Endodermal cell (in vitro differentiated cells): Measurements from ENCODE around the gene DSE. TPM values are rescaled to one million over a fixed set of nuclear protein-coding genes. Genes with fewer than 3 reads are reported as not detected.

Experiments
- DNase-seq: peaks from one replicate; pipeline ENCODE4 v3.0.0-alpha.2; 2017
- H3K27ac ChIP-seq: 2 replicates; pipeline ENCODE4 v1.5.1; 2013; ENCODE audit warnings: mild to moderate bottlenecking, low read depth, low read length, moderate library complexity
- H3K27me3 ChIP-seq: 2 replicates; pipeline ENCODE4 v1.6.1; 2013; ENCODE audit warnings: mild to moderate bottlenecking, low read length, moderate library complexity; ENCODE audit not compliant: insufficient read depth, control insufficient read depth, poor library complexity, severe bottlenecking
- H3K36me3 ChIP-seq: 2 replicates; pipeline ENCODE4 v1.7.0; 2013; ENCODE audit warnings: mild to moderate bottlenecking, low read length, moderate library complexity; ENCODE audit not compliant: control insufficient read depth, insufficient read depth
- H3K4me1 ChIP-seq: one replicate; pipeline ENCODE4 v1.7.0; 2013; ENCODE audit warnings: low read length; ENCODE audit not compliant: control insufficient read depth, insufficient read depth
- H3K4me3 ChIP-seq: 2 replicates; pipeline ENCODE4 v1.5.1; 2013; ENCODE audit warnings: mild to moderate bottlenecking, low read length, moderate library complexity
- H3K9ac ChIP-seq: 2 replicates; pipeline ENCODE4 v1.6.1; 2013; ENCODE audit warnings: mild to moderate bottlenecking, low read length, moderate library complexity; ENCODE audit not compliant: poor library complexity, severe bottlenecking; ENCODE audit errors: extremely low read depth
- H3K9me3 ChIP-seq: 2 replicates; pipeline ENCODE4 v1.6.1; 2013; ENCODE audit warnings: mild to moderate bottlenecking, low read length, moderate library complexity; ENCODE audit not compliant: control insufficient read depth
- H3K27ac Mint-ChIP-seq: 2 replicates; pipeline ENCODE4 v1.8.0; 2020; ENCODE audit warnings: mixed read lengths
- H3K27me3 Mint-ChIP-seq: 2 replicates; pipeline ENCODE4 v1.8.0; 2021; ENCODE audit warnings: mild to moderate bottlenecking, mixed read lengths; ENCODE audit not compliant: insufficient read depth
- H3K36me3 Mint-ChIP-seq: 2 replicates; pipeline ENCODE4 v1.8.0; 2020; ENCODE audit warnings: low read depth, mixed read lengths
- H3K4me1 Mint-ChIP-seq: 2 replicates; pipeline ENCODE4 v1.8.0; 2020; ENCODE audit warnings: mixed read lengths
- H3K4me3 Mint-ChIP-seq: 2 replicates; pipeline ENCODE4 v1.8.0; 2020; ENCODE audit warnings: mild to moderate bottlenecking, moderate library complexity, mixed read lengths
- H3K9me3 Mint-ChIP-seq: 2 replicates; pipeline ENCODE4 v1.8.0; 2020; ENCODE audit warnings: mild to moderate bottlenecking, mixed read lengths
- WGBS, 2 experiments: methylation state at CpG; one replicate each; pipeline versions ENCODE4 v1.1.5 to v1.1.7; 2013; ENCODE audit warnings: missing lambda C conversion rate in 2 of 2, mixed read lengths in 1 of 2; ENCODE audit not compliant: insufficient coverage in 1 of 2, insufficient read length in 1 of 2; 5-methylcytosine and 5-hydroxymethylcytosine counted together
- total RNA-seq, 2 donors: library from RNA; stranded (reverse); fragmentation: NEBNext Ultra II Directional in 1 of 2; extraction: Animal tissue kit (Norgen Biotek cat#: 25700) in 1 of 2; gene quantifications; 2 replicates in 1 of 2; 3 replicates in 1 of 2; pipeline ENCODE4 v1.2.1, GENCODE V29; 2021
- TF ChIP-seq, protein P1 (sequence below): fragments of 200-600 bp; sonication (generic); conservative IDR thresholded peaks from 2 replicates; pipeline ENCODE4 v1.5.0; 2021; ENCODE audit warnings: antibody characterized with exemption, mild to moderate bottlenecking

Gene DSE
- total RNA-seq, 2 donors from 2014 or later: 42.3 to 44.3 TPM

DNA sequence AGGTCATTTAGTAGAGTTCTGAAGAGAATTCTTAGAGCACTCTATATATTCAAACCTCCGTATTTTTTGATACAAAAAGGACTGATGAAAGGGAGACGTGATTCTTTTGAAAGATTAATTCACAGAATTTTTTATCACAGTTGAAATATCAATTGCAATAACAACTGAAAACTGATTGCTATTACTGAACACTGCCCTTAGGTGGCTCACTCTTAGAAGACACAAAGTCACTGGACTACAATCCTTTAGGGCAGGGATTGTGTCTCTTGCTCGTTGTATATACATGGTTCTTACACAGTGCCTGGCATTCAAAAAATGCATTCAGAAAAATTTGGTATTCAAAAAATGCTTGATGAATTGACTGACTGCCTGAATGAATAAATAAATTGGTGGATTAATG lies 73.3 kb downstream of the DSE start:
- Mint-ChIP-seq H3K36me3 (no peaks in the 10 kb centered on the region), H3K4me1 (peaks cover 6% of the 10 kb centered on the region), H3K27me3 (no peaks in the 10 kb centered on the region), H3K27ac (no peak overlapping the region), H3K4me3 (no peak overlapping the region), H3K9me3 (no peaks in the 10 kb centered on the region)
- Histone ChIP-seq H3K27ac (no peak overlapping the region), H3K36me3 (no peaks in the 10 kb centered on the region), H3K4me3 (no peak overlapping the region), H3K27me3 (no peaks in the 10 kb centered on the region), H3K4me1 (no peaks in the 10 kb centered on the region), H3K9me3 (no peaks in the 10 kb centered on the region), H3K9ac (no peak overlapping the region)
- TF ChIP-seq, protein P1, sequence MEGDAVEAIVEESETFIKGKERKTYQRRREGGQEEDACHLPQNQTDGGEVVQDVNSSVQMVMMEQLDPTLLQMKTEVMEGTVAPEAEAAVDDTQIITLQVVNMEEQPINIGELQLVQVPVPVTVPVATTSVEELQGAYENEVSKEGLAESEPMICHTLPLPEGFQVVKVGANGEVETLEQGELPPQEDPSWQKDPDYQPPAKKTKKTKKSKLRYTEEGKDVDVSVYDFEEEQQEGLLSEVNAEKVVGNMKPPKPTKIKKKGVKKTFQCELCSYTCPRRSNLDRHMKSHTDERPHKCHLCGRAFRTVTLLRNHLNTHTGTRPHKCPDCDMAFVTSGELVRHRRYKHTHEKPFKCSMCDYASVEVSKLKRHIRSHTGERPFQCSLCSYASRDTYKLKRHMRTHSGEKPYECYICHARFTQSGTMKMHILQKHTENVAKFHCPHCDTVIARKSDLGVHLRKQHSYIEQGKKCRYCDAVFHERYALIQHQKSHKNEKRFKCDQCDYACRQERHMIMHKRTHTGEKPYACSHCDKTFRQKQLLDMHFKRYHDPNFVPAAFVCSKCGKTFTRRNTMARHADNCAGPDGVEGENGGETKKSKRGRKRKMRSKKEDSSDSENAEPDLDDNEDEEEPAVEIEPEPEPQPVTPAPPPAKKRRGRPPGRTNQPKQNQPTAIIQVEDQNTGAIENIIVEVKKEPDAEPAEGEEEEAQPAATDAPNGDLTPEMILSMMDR: peak; percentile 70
- 58 to 77% methylated on average over 1 to 3 of the region's 3 CpGs for WGBS, 2 experiments
- DNase-seq: no peak

DNA sequence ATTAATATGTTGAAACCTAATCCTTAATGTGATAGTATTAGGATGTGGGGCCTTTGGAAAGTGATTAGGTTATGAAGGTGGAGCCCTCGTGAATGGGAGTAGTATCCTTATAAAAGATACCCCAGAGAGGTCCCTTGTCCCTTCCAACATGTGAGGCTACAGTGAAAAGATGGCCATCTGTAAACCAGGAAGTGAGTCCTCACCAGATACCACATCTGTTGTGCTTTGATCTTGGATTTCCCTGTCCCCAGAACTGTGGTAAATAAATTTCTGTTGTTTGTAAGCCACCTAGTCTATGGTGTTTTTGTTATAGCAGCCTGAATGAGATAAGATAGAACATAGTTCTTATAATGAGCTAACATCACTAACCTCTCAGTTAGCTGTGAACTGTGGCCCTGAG lies 73.8 kb downstream of the DSE start:
- no peaks in the 10 kb centered on the region for H3K36me3 Mint-ChIP-seq
- 92% methylated on average over 1 of the region's 1 CpG; no CpG with 5 or more reads in 1 of the 2 experiments for WGBS, 2 experiments
- Histone ChIP-seq H3K9me3 (no peaks in the 10 kb centered on the region), H3K27ac (no peak overlapping the region), H3K9ac (no peak overlapping the region), H3K27me3 (no peaks in the 10 kb centered on the region), H3K4me3 (no peak overlapping the region), H3K36me3 (no peaks in the 10 kb centered on the region), H3K4me1 (no peaks in the 10 kb centered on the region)
- H3K27ac Mint-ChIP-seq: no peak overlapping the region
- H3K4me1 Mint-ChIP-seq: peaks cover 3% of the 10 kb centered on the region
- H3K4me3 Mint-ChIP-seq: no peak overlapping the region
- H3K9me3 Mint-ChIP-seq: no peaks in the 10 kb centered on the region
- no peak for DNase-seq
- H3K27me3 Mint-ChIP-seq: no peaks in the 10 kb centered on the region
- TF ChIP-seq, protein P1: no peak

DNA sequence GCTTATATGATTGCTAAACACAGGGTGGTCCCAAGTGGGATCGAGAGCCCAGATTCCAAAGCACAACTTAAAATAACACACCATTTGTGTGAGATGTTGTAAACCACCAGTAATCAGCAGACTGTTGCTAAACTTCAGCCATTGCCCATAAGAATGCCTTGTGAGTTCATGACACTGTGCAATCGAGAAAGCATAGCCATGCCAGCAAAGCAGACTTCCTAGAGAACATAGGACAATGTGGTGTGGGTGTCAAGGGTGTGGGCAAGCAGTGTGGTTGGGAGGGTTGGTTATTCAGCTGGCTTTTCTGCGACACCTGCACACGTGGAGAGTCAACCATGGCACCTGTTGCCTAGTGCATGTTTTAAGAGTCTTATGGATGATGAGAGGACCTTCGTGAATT lies 74.4 kb downstream of the DSE start:
- Mint-ChIP-seq H3K9me3 (no peaks in the 10 kb centered on the region), H3K36me3 (no peaks in the 10 kb centered on the region), H3K27me3 (no peaks in the 10 kb centered on the region), H3K4me1 (no peaks in the 10 kb centered on the region), H3K4me3 (no peak overlapping the region), H3K27ac (no peak overlapping the region)
- no peak overlapping the region for H3K9ac ChIP-seq
- no peaks in the 10 kb centered on the region for H3K27me3 ChIP-seq
- H3K36me3 ChIP-seq: no peaks in the 10 kb centered on the region
- WGBS, 2 experiments: 76 to 82% methylated on average over 3 to 5 of the region's 5 CpGs
- TF ChIP-seq, protein P1: no peak
- no peak for DNase-seq
- no peaks in the 10 kb centered on the region for H3K4me1 ChIP-seq
- H3K4me3 ChIP-seq: no peak overlapping the region
- no peaks in the 10 kb centered on the region for H3K9me3 ChIP-seq
- no peak overlapping the region for H3K27ac ChIP-seq
